Measurements from ENCODE around the gene ACBD3.

ACBD3 gene

GRCh38 chr1:226104671-226105121, 81.8 kb downstream of the ACBD3 start:
- Histone ChIP-seq H3K4me3 (ENCODE audit: insufficient read depth in 1 of 2, low read depth in 1 of 2, low read length in 2 of 2) (peak overlapping the region in 1 of 2 experiments; percentile 18), H3K9me3 (ENCODE audit: control insufficient read depth, low read length) (no peaks in the 10 kb centered on the region), H4K91ac (ENCODE audit: low read length) (no peak overlapping the region), H2AFZ (ENCODE audit: low read depth, low read length) (no peak overlapping the region), H3K9ac (ENCODE audit: low read length) (no peak overlapping the region), H4K8ac (ENCODE audit: low read length) (no peak overlapping the region), H2BK15ac (ENCODE audit: low read depth, poor library complexity, severe bottlenecking) (no peak overlapping the region), H3K14ac (ENCODE audit: low read length in 2 of 2) (no peak overlapping the region), H3K23ac (ENCODE audit: low read length in 2 of 2) (no peak overlapping the region), H3K4ac (ENCODE audit: low read depth in 1 of 2, low read length in 2 of 2) (no peak overlapping the region), H3K4me2 (ENCODE audit: low read length, poor library complexity, severe bottlenecking) (no peak overlapping the region), H3K18ac (ENCODE audit: low read depth in 1 of 2, low read length in 2 of 2) (no peak overlapping the region), H3K36me3 (ENCODE audit: control insufficient read depth in 1 of 2, insufficient read depth in 2 of 2, low read depth in 1 of 2, low read length in 2 of 2) (no peaks in the 10 kb centered on the region), H3K27ac (ENCODE audit: low read length, poor library complexity, severe bottlenecking) (no peak overlapping the region), H3K79me1 (replicated peaks; ENCODE audit: low read length, poor library complexity, severe bottlenecking) (no peaks in the 10 kb centered on the region), H2AK5ac (ENCODE audit: low read length, severe bottlenecking) (no peak overlapping the region), H2BK12ac (ENCODE audit: low read length in 2 of 2) (no peak overlapping the region), H2BK5ac (ENCODE audit: low read depth, low read length, poor library complexity, severe bottlenecking) (no peak overlapping the region), H3K4me1 (ENCODE audit: control insufficient read depth, insufficient read depth, low read depth, low read length) (peaks cover 11% of the 10 kb centered on the region), H2BK120ac (ENCODE audit: low read depth, low read length) (no peak overlapping the region), H3K27me3 (ENCODE audit: control insufficient read depth in 1 of 2, insufficient read depth in 1 of 2, low read length in 2 of 2) (no peaks in the 10 kb centered on the region)
- WGBS: 62% methylated on average over 8 of the region's 8 CpGs
- DNase-seq: no peak

GRCh38 chr1:226100436-226101391, 85.8 kb downstream of the ACBD3 start:
- no peak overlapping the region for H3K18ac ChIP-seq (ENCODE audit: low read depth in 1 of 2, low read length in 2 of 2)
- H3K9ac ChIP-seq (ENCODE audit: low read length): no peak overlapping the region
- WGBS: 35% methylated on average over 24 of the region's 32 CpGs
- H4K91ac ChIP-seq (ENCODE audit: low read length): no peak overlapping the region
- H3K23ac ChIP-seq (ENCODE audit: low read length in 2 of 2): no peak overlapping the region
- H3K36me3 ChIP-seq (ENCODE audit: control insufficient read depth in 1 of 2, insufficient read depth in 2 of 2, low read depth in 1 of 2, low read length in 2 of 2): no peaks in the 10 kb centered on the region
- no peak overlapping the region for H2AFZ ChIP-seq (ENCODE audit: low read depth, low read length)
- H2BK15ac ChIP-seq (ENCODE audit: low read depth, poor library complexity, severe bottlenecking): no peak overlapping the region
- peak overlapping the region; percentile 86 for H3K4me2 ChIP-seq (ENCODE audit: low read length, poor library complexity, severe bottlenecking)
- H3K4me1 ChIP-seq (ENCODE audit: control insufficient read depth, insufficient read depth, low read depth, low read length): peaks cover 7% of the 10 kb centered on the region
- no peak overlapping the region for H4K8ac ChIP-seq (ENCODE audit: low read length)
- H2BK120ac ChIP-seq (ENCODE audit: low read depth, low read length): no peak overlapping the region
- peak; percentile 76 for DNase-seq
- no peak overlapping the region for H2AK5ac ChIP-seq (ENCODE audit: low read length, severe bottlenecking)
- no peak overlapping the region for H2BK5ac ChIP-seq (ENCODE audit: low read depth, low read length, poor library complexity, severe bottlenecking)
- peaks cover under 1 to 4% of the 10 kb centered on the region in 2 experiments for H3K27me3 ChIP-seq (ENCODE audit: control insufficient read depth in 1 of 2, insufficient read depth in 1 of 2, low read length in 2 of 2)
- no peak overlapping the region for H3K14ac ChIP-seq (ENCODE audit: low read length in 2 of 2)
- H3K9me3 ChIP-seq (ENCODE audit: control insufficient read depth, low read length): no peaks in the 10 kb centered on the region
- H3K27ac ChIP-seq (ENCODE audit: low read length, poor library complexity, severe bottlenecking): no peak overlapping the region
- H3K4ac ChIP-seq (ENCODE audit: low read depth in 1 of 2, low read length in 2 of 2): no peak overlapping the region
- H2BK12ac ChIP-seq (ENCODE audit: low read length in 2 of 2): no peak overlapping the region
- H3K4me3 ChIP-seq (ENCODE audit: insufficient read depth in 1 of 2, low read depth in 1 of 2, low read length in 2 of 2): peak overlapping the region in 1 of 2 experiments; percentile 66
- no peaks in the 10 kb centered on the region for H3K79me1 ChIP-seq (replicated peaks; ENCODE audit: low read length, poor library complexity, severe bottlenecking)

- no peaks in the 10 kb centered on the region for H3K9me3 ChIP-seq (ENCODE audit: control insufficient read depth, low read length)
- H2BK15ac ChIP-seq (ENCODE audit: low read depth, poor library complexity, severe bottlenecking): no peak overlapping the region
- no peak overlapping the region for H3K4ac ChIP-seq (ENCODE audit: low read depth in 1 of 2, low read length in 2 of 2)
- no peak overlapping the region for H3K4me3 ChIP-seq (ENCODE audit: insufficient read depth in 1 of 2, low read depth in 1 of 2, low read length in 2 of 2)
- H2BK5ac ChIP-seq (ENCODE audit: low read depth, low read length, poor library complexity, severe bottlenecking): no peak overlapping the region
- no peak overlapping the region for H2AK5ac ChIP-seq (ENCODE audit: low read length, severe bottlenecking)
- no peak overlapping the region for H3K4me2 ChIP-seq (ENCODE audit: low read length, poor library complexity, severe bottlenecking)
- no peak overlapping the region for H3K9ac ChIP-seq (ENCODE audit: low read length)
- H4K8ac ChIP-seq (ENCODE audit: low read length): no peak overlapping the region
- 96% methylated on average over 2 of the region's 3 CpGs for WGBS
- H3K23ac ChIP-seq (ENCODE audit: low read length in 2 of 2): no peak overlapping the region
- H3K36me3 ChIP-seq (ENCODE audit: control insufficient read depth in 1 of 2, insufficient read depth in 2 of 2, low read depth in 1 of 2, low read length in 2 of 2): no peaks in the 10 kb centered on the region
- H2BK120ac ChIP-seq (ENCODE audit: low read depth, low read length): no peak overlapping the region
- peaks cover 13 to 14% of the 10 kb centered on the region in 2 experiments for H3K27me3 ChIP-seq (ENCODE audit: control insufficient read depth in 1 of 2, insufficient read depth in 1 of 2, low read length in 2 of 2)
- H4K91ac ChIP-seq (ENCODE audit: low read length): no peak overlapping the region
- no peak overlapping the region for H3K18ac ChIP-seq (ENCODE audit: low read depth in 1 of 2, low read length in 2 of 2)
- H2AFZ ChIP-seq (ENCODE audit: low read depth, low read length): no peak overlapping the region
- H3K14ac ChIP-seq (ENCODE audit: low read length in 2 of 2): no peak overlapping the region
- peaks cover 6% of the 10 kb centered on the region for H3K4me1 ChIP-seq (ENCODE audit: control insufficient read depth, insufficient read depth, low read depth, low read length)
- H3K27ac ChIP-seq (ENCODE audit: low read length, poor library complexity, severe bottlenecking): no peak overlapping the region
- no peak overlapping the region for H2BK12ac ChIP-seq (ENCODE audit: low read length in 2 of 2)
- H3K79me1 ChIP-seq (replicated peaks; ENCODE audit: low read length, poor library complexity, severe bottlenecking): no peaks in the 10 kb centered on the region
- no peak for DNase-seq
Measured at GRCh38 chr1:226098870-226099835, 87.4 kb downstream of the ACBD3 start.

Measured in mesenchymal stem cell (in vitro differentiated cells and primary cell).